NCI-H1436 (cell line): ENCODE data around the gene NHLRC2.

ENCODE experiments used
- DNase-seq: peaks from one replicate; lab custom pipeline; 2025; lab: John Stamatoyannopoulos, UW

NHLRC2 gene

GRCh38 chr10:113911113-113911512 lies 56.7 kb downstream of the NHLRC2 start:
- DNase-seq = no peak

GRCh38 chr10:113911839-113912238 lies 57.4 kb downstream of the NHLRC2 start:
- DNase-seq = no peak

- no peak for DNase-seq
Measured at GRCh38 chr10:113912582-113912981, 58.1 kb downstream of the NHLRC2 start.

GRCh38 chr10:113914956-113915355 lies 60.5 kb downstream of the NHLRC2 start:
- no peak for DNase-seq

- no peak for DNase-seq
Measured at GRCh38 chr10:113915540-113915939, 61.1 kb downstream of the NHLRC2 start.

GRCh38 chr10:113916053-113916452 lies 61.6 kb downstream of the NHLRC2 start:
- DNase-seq = no peak

GRCh38 chr10:113917636-113918035 lies 63.2 kb downstream of the NHLRC2 start:
- no peak for DNase-seq

- DNase-seq = no peak
Measured at GRCh38 chr10:113920114-113920513, 65.7 kb downstream of the NHLRC2 start.

GRCh38 chr10:113920875-113921274 lies 66.4 kb downstream of the NHLRC2 start:
- DNase-seq = no peak

GRCh38 chr10:113921561-113922370 lies 67.3 kb downstream of the NHLRC2 start:
- DNase-seq = no peak

- DNase-seq = no peak
Measured at GRCh38 chr10:113922787-113923570, 68.5 kb downstream of the NHLRC2 start.

- DNase-seq = no peak
Measured at GRCh38 chr10:113924186-113924585, 69.7 kb downstream of the NHLRC2 start.

GRCh38 chr10:113924664-113925063 lies 70.2 kb downstream of the NHLRC2 start:
- DNase-seq = no peak

- DNase-seq = no peak
Measured at GRCh38 chr10:113927440-113927839, 73.0 kb downstream of the NHLRC2 start.

- no peak for DNase-seq
Measured at GRCh38 chr10:113928830-113929229, 74.4 kb downstream of the NHLRC2 start.

- no peak for DNase-seq
Measured at GRCh38 chr10:113929522-113929921, 75.1 kb downstream of the NHLRC2 start.

GRCh38 chr10:113930482-113931057 lies 76.1 kb downstream of the NHLRC2 start:
- no peak for DNase-seq

- DNase-seq = no peak
Measured at GRCh38 chr10:113932854-113933253, 78.4 kb downstream of the NHLRC2 start.

- DNase-seq = no peak
Measured at GRCh38 chr10:113933894-113934532, 79.6 kb downstream of the NHLRC2 start.

- no peak for DNase-seq
Measured at GRCh38 chr10:113937258-113937657, 82.8 kb downstream of the NHLRC2 start.

GRCh38 chr10:113937756-113938155 lies 83.3 kb downstream of the NHLRC2 start:
- no peak for DNase-seq

- DNase-seq = no peak
Measured at GRCh38 chr10:113939212-113939860, 84.9 kb downstream of the NHLRC2 start.
